Omental fat pad (tissue), 4 donors: ENCODE measurements around the gene RECK. TPM values are rescaled to one million over a fixed set of nuclear protein-coding genes. Genes with fewer than 3 reads are reported as not detected.
"Not testable (repeated sequence)": the region's sequence is repeated elsewhere in the genome, so short reads cannot be mapped to it uniquely, and the experiment has no call there.

Experiments
- ATAC-seq: fragments of 150-250 bp; one replicate; pipeline ENCODE4 v1.9.1; 2016; ENCODE audit warnings: mild to moderate bottlenecking, moderate library complexity; ENCODE audit not compliant: low FRiP score
- DNase-seq: peaks from one replicate; pipeline ENCODE4 v3.0.0-alpha.2; 2019; ENCODE audit warnings: low spot score
- total RNA-seq, 4 donors: library from RNA; depleted of rRNA; stranded (reverse); fragments of >200 nt; gene quantifications; one replicate each; pipeline ENCODE4 v1.1.0, GENCODE V29; 2016
- TF ChIP-seq, protein P1 (sequence below), 3 donors: fragments of 450-650 bp; IDR thresholded peaks; one replicate each; pipeline ENCODE4 v1.5.1; 2016 to 2017; ENCODE audit warnings: antibody characterized with exemption in 3 of 3, mild to moderate bottlenecking in 3 of 3, moderate library complexity in 2 of 3

The RECK gene
- total RNA-seq, 4 donors from 2014 or later: 15.0 to 27.7 (median 21.7) TPM

DNA sequence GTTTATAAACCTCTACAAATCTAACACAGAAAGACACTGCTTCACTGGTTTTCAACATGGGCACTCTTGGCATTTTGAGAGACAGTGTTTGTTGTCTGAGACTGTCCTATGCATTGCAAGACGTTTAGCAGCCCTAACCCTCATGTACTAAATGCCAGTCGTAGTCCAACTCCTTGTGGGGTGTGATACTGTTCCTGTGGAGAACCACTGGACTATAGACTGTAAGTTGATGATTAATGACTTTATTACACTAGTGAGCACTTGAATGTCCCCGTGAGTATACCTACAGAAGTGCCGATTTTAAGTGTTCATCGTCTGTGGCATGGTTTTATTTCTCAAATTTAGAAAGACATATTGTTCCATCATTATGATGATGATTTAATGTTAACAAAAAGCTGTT, 46.2 kb downstream of the RECK start:
- ATAC-seq (no peak), DNase-seq (no peak)
- TF ChIP-seq, protein P1, sequence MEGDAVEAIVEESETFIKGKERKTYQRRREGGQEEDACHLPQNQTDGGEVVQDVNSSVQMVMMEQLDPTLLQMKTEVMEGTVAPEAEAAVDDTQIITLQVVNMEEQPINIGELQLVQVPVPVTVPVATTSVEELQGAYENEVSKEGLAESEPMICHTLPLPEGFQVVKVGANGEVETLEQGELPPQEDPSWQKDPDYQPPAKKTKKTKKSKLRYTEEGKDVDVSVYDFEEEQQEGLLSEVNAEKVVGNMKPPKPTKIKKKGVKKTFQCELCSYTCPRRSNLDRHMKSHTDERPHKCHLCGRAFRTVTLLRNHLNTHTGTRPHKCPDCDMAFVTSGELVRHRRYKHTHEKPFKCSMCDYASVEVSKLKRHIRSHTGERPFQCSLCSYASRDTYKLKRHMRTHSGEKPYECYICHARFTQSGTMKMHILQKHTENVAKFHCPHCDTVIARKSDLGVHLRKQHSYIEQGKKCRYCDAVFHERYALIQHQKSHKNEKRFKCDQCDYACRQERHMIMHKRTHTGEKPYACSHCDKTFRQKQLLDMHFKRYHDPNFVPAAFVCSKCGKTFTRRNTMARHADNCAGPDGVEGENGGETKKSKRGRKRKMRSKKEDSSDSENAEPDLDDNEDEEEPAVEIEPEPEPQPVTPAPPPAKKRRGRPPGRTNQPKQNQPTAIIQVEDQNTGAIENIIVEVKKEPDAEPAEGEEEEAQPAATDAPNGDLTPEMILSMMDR (IDR thresholded peaks at IDR 0.05): no peak

DNA sequence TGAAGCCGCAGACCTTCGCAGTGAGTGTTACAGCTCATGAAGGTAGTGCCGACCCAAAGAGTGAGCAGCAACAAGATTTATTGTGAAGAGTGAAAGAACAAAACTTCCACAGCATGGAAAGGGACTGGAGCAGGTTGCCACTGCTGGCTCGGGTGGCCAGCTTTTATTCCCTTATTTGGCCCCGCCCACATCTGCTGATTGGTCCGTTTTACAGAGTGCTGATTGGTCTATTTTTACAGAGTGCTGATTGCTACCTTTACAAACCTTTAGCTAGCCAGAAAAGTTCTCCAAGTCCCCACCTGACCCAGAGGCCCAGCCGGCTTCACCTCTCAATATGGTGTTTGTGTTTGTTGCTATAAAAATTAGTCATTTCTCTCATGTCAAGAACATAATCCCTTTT, 49.7 kb downstream of the RECK start:
- no peak for ATAC-seq
- no peak for DNase-seq
- TF ChIP-seq, protein P1 (IDR thresholded peaks at IDR 0.05): no peak

DNA sequence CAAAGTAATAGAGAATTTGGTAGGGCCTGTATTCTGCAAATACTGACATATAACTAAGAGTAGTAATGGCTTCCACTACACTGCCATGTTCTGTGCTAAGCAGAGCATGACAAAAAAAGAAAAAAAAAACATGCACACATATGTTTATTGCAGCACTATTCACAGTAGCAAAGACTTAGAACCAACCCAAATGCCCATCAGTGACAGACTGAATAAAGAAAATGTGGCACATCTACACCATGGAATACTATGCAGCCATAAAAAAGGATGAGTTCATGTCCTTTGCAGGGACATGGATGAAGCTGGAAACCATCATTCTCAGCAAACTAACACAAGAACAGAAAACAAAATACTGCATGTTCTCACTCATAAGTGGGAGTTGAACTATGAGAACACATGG, 50.3 kb downstream of the RECK start:
- not testable (repeated sequence) for DNase-seq, ATAC-seq

DNA sequence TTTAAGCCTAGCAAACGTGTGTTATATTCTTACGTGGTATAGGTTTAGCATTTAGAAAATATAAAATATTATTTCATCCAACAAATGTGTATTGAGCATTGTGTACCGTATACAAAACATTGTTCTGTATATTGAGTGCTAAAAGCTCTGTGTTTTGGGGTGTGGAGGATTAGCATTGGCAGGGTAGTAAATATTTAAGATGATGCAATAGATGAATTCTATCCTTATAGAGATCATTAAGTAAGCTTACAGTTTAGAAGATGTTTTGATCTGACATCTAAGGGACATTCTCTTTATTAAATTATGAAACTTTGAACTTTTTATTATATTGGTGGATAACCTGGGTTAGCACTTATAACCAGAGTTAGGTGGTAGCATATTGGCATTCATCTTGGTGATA, 51.3 kb downstream of the RECK start:
- no peak for ATAC-seq
- no peak for DNase-seq
- TF ChIP-seq, protein P1 (IDR thresholded peaks at IDR 0.05): no peak

DNA sequence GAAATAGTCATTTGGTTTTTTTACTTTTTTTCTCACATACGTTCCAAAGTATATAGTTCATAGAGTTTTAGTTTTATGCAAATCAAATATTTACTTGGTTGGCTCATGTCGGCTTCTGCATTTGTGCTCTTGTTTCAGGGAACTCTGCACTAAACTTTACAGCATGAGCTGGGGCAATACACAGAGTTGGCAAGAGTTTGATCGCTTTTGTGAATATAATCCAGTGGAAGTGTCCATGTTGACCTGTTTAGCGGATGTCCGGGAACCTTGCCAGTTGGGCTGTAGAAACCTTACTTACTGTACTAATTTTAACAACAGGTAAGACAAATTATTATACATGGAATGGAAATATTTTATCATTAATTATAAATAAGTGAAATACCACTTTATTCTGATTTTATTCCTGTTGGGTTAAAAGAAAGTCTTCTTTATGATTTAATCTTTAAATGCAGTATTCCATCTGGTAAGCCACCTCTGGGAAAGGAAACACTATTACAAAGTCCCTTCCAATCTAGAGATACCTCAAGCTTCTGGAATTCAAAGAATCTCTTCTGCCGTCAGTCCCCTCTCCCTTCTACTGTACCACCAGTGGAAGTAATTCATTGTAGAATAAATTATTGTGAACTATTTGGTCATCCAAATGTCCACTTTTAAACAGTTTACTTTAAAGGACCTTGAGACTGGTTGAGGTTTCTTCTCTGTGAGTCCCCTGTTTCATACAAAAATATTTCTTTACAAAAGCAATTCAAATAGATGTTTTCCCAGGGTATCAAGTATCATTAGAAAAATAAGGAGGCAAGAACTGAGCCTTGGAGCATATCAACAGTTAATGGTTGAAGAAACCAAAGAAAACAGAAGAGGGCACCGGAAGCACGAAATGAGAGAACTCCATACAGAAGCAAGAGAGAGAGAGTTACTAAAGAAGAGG, 54.6 kb downstream of the RECK start:
- DNase-seq (no peak), ATAC-seq (no peak)
- TF ChIP-seq, protein P1 (IDR thresholded peaks at IDR 0.05): no peak

DNA sequence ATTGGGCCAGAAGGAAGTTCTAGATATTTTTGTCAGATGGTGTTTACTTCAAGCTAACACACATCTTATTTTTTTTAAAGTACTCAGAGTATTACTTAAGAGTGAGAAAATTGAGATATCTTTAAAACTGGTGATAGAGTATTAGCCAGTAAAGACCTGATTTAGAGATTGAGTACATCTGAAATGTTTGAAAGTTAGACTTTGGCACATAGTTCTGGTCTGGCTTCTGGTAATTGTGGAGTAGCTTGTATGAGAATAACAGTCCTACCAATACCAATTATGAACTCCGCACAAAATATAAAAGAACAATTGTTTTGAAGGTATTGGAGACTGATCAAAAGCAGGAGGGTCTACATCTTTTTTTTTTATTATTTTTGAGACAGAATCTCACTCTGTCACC, 55.3 kb downstream of the RECK start:
- DNase-seq (no peak), ATAC-seq (no peak)
- TF ChIP-seq, protein P1 (IDR thresholded peaks at IDR 0.05): no peak

DNA sequence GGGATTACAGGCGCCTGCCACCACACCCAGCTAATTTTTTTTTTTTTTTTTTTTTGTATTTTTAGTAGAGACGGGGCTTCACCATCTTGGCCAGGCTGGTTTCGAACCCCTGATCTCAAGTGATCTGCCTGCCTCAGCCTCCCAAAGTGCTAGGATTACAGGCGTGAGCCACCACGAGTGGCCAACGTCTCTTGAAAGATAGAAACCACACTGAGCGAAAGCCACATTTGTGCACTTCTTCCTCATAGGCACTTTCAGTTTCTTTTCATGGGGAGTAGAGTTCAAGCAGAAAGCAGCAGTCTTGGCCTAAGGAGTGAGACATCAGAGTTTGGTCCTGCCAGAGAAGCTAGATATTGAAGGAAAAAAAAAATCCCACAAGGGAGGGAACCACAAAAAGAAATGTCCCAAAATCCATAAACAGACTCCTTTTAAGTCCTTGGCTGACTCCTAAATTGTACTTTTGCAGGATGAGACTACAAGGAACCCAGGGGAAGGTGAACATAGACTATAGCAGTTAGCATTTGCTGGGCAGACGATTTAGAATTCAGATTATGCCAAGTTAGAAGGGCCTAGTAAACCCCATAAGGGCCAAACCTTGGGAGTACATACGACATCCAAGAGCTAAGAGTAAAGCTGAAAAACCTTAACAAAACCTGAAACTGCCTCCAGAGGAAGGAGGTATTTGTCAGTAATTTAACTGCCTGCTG, 55.9 kb downstream of the RECK start:
- DNase-seq (no peak), ATAC-seq (no peak)
- TF ChIP-seq, protein P1 (IDR thresholded peaks at IDR 0.05): no peak
